GM18907 (cell line): ENCODE measurements around the gene CMTM7.

Experiments used
- ATAC-seq: cut with Tn5 transposase; IDR thresholded peaks from one replicate; pipeline ENCODE4 v1.9.1; 2021; ENCODE audit warnings: mild to moderate bottlenecking, moderate library complexity; ENCODE audit not compliant: unreplicated experiment

Gene CMTM7

GRCh38 chr3:32391643-32392535 lies at the start of gene CMTM7:
Gene CMTM7 (plus strand): TSS chr3:32391853. CDS start chr3:32391907, 54 bp downstream.
- peak; percentile 75 for ATAC-seq

DNA sequence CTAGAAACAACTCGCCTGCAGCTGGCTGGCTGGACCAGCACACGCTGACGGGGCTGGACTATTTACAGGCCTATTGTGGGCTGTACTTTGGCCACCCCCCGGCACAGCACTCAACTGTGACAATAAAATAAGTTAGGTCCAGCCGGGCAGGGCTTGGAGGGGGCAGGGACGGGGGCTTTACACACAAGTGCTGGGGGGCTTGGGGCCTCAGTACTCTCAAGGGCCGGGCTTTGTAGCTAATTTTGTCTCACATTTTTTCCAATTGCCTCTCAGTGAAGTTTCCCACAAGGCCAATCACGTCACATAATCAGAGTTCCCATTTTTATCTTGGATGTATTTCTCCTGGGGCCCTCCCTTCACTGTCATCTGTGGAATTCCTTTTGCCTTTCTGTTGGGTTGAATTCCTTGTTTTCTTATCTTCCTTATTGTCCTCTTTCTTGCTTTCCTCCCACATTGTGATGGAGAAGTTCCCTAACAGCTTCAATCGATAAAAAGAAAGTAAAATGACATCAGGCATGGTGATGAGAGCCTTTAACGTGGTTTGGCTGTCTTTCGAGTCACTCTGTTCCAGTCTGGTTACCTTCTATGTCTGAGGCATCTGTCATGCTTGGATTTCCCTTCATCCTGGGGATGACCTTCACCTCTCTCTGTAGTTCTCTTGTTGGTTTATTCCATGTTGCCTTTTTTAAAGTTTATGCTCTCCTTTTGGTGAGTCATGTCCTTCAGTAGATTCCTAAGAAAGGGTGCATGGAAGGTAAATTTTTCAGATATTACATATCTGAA lies 44.1 kb upstream of the CMTM7 start:
- no peak for ATAC-seq

DNA sequence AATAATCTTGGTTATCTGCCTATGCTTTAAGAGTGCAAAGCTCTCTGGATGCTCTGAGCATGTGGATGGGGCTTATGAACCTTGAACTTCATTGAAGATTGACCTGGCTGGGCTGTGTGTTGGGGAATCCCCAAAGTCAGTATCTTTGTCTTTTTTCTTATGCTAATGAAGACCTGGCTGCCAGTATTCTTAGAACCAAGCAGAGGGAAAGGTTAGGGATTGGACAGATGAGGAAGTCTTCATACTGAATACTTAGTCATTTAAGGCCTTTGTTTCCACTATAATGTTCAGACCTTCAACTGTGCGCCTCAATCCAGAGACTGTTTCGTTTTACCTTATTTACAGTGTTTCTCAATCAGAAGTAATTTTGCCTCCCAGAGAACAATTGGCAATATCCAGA lies 42.5 kb upstream of the CMTM7 start:
- ATAC-seq = no peak

- ATAC-seq = no peak
These were observed 39.1 kb upstream of the CMTM7 start for GRCh38 chr3:32352563-32352962.

DNA sequence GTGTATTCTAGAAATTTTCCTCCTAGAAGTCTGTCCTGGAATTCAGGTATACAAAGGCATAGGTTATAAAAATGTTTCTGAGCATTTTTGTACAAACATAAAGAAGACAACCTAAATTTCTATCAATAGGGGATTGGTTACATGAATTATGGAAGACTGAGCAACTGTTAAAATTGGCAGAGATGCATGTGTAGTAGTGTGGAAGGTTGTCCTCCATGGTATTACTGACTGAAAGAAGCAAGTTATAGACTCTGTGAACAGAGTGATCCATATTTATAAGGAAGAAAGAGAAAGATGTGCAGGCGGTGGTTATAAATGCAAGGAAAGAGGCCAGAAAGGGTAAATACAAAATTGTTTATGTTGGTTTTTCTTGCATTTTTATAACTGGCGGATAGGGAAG lies 38.3 kb upstream of the CMTM7 start:
- ATAC-seq = no peak

DNA sequence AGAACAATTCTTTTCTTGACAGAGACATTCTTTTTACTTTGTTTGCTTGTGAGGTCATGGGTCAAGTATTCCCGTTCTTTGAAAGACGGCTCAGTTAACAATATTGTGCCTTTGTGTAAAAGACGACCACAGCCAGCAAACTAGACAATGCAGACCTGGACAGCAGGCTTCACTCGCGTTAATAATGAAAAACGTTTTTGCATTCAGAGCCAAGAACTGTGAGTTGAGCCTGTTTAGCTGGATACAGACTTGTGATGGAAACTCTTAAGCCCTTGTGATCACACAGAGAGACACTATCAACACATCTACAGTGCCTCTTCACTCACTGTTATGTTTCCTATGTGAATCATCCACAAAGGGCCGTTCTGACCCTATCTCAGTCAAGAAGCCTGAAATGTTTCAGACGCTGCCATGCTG lies 37.3 kb upstream of the CMTM7 start:
- no peak for ATAC-seq

- no peak for ATAC-seq
These were observed 35.8 kb upstream of the CMTM7 start for GRCh38 chr3:32355751-32356291.

GRCh38 chr3:32359766-32360492 lies 31.7 kb upstream of the CMTM7 start:
- ATAC-seq = no peak

GRCh38 chr3:32360493-32360827 lies 31.2 kb upstream of the CMTM7 start:
- ATAC-seq = no peak

DNA sequence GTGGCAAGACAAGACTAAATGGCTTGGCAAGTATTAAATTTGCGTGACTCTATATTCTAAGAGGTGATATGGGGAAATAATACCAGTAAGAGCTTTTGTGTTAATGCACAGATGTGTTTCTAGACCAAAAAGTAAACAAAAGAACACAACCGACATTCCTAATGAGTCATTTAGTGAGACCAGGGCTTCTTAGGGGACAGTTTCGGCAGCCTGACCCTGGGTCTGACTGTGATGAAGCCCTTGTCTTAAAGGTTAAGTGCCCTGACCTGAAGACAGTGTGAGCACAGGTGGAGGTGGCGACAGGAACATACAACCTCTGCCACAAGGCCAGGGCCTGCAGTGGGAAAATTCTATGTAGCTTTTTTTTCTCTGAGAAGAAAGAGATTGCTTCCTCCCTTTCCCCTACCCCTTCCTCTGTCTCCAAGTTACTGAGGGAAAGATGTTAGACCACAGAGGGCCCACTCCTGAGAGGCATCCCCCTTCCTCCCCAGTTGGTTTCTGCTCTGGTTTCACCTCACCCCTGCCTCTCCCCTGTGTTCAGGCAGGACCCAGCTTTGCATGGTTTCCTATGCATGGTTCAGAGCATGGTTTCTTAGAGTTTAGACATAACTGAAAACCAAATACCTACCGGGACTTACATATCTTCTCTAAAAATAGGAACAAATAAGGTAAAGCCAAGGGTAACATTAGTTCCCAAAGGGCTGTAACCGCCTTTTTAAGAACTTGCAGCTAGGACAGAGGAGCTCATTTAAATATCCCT lies 24.8 kb upstream of the CMTM7 start:
- ATAC-seq = no peak

DNA sequence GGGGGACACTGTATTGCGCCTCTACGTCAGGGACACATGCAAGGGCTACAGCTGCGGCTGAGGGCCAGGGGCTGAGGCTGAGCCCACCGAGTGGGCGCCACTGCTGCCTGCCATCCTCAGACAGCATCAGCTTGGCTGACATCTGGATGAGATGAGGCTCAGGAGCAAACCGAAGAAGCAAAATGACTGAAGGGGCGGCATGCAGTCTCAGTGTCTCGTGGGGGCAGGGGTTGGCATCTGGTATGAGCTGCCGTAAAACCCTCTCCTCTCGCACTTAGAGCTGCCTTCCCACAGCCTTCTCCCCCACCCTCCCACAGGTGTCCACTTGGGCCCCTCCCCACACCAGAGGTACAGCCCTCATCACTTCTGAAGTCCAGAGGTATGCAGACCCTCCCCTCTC lies 24.2 kb upstream of the CMTM7 start:
- no peak for ATAC-seq

DNA sequence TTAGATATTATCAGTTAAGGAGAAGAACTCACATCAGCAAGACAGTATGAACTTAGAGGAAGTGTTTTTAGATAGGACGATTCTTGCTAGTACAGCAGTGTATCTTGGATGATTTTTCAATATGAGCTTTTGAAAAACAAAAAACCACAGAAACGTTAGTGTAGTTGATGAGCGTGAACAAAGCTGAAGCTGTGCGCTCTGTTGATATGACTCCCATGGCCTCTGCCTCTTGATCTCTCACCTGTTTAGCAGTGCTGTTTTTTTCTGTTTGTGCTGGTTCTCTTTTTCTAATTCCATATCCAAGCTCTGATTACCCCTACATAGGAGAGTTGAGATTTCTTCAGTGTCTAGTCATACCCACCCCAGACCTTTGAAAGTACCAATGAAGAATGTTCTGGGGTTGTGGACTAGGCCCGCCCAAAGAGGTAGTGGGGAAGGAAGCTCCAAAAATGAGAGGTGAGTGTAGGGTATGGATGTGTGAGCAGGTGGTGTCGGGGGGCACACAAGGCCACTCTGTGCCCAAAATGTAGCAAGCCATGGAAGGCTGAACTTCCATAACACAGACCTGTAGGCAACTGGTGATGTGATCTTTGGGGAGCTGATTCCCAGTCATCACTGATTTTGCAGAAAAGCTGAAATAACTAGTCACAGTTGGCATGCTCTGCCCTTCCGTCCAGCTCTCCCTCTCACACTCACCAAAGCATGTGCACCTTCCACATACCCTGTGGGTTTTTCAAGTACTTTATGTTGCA lies 20.0 kb upstream of the CMTM7 start:
- no peak for ATAC-seq

GRCh38 chr3:32372213-32372490 lies 19.5 kb upstream of the CMTM7 start:
- no peak for ATAC-seq

- ATAC-seq = no peak
These were observed 18.4 kb upstream of the CMTM7 start for GRCh38 chr3:32373276-32373675.

GRCh38 chr3:32373844-32374243 lies 17.8 kb upstream of the CMTM7 start:
- no peak for ATAC-seq

DNA sequence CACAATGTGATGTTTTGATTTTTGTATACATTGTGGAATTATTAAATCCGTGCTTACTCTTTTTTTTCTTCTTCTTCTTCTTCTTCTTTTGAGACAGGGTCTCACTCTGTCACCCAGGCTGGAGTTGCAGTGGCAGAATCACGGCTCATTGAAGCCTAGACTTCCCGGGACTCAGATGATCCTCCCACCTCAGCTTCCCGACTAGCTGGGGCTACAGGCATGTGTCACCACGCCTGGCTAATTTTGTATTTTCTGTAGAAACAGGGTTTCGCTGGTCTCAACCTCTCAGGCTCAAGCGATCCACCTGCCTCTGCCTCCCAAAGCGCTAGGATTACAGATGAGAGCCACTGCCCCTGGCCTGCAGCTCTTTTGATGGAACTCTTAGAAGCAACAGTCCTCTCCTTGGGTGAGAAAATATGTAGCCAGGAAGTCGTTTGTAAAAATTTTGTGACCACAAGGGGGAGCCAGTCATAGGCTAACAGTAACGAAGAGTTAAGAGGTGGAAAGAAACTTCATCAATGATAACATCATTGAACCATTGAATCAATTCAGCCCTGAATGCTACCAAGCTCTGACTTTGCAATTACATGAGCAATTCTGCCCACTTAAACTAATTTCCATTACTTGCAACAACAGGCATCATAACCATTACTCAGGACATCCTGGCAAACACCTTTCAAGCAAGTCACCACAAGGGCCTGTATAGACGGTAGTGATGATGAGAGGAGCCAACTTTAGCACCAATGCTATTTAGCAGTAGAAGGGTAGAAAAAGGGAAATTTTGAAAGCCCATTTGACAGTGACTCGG lies 16.7 kb upstream of the CMTM7 start:
- peak; percentile 67 for ATAC-seq

DNA sequence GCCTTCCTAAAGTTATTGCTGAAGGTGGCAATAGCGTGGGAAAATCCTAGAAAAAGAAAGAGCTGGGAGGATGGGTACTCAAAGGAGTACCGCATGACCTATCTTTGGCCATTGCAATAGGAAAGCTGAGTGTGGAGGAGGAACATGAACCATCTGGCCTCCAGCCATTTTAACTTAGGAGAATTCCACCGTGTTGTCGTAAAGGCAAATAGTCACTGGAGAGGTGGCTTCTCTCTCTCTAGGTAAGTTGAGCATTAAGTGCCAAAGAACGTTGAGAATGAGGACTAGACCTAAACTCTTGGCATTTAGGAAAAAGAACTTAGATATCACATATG lies 16.1 kb upstream of the CMTM7 start:
- ATAC-seq = no peak

DNA sequence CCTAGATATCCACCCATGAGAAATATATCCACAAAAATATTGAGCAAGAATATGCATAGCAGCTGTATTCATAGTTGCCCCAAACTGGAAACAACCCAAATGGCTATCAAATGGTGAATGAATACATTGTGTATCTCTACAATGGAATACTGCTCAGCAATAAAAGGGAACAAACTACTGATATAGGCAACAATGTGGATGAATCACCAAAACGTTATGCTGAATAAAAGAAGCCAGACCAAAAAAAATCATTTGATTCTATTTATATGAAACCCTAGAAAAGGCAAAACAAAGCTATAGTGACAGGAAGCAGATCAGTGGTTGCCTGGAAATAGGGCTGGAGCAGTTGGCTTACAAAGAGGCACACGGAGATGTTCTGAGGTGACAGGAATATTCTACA lies 15.5 kb upstream of the CMTM7 start:
- no peak for ATAC-seq

DNA sequence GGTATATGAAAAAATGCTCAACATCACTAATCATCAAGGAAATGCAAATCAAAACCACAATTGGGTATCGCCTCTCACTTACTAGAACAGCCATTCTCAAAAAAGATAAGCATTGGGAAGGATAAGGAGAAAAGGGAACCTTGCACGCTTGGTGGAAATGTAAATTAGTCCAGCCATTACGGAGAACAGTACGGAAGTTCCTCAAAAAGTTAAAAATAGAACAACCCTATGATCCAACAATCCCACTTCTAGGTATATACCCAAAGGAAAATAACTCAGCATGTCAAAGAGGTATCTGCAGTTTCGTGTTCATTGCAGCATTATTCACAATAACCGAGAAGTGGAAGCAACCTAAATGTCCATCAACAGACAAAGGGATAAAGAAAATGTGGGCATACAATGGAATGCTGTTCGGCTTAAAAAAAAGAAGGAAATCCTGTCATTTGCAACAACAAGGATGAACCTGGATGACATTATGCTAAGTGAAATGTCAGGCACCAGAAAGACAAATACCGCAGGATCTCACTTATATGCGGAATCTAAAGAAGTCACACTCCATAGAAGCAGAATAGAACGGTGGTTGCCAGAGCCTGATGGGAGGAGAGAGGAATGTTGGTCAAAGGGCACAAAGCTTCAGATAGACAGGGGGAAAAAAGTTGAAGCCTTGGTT lies 11.7 kb upstream of the CMTM7 start:
- ATAC-seq = no peak
